Measurements from ENCODE around the gene ELOVL3. TPM values are rescaled to one million over a fixed set of nuclear protein-coding genes. Genes with fewer than 3 reads are reported as not detected.

ELOVL3 gene
- total and polyA plus RNA-seq, 2 of the 13 experiments (the other 11 are each of a cell fraction or from before 2014, with no cell fraction given): 0.58 to 0.69 TPM

GRCh38 chr10:102245082-102245931, 19.2 kb downstream of the ELOVL3 start, which contains the start of gene GBF1 (continued):
- TF ChIP-seq ZNF574 (CRISPR knock-in tag; IDR thresholded peaks at IDR 0.05): peak; percentile 78
- no peak for TF ChIP-seq ZBTB39 (CRISPR knock-in tag; IDR thresholded peaks at IDR 0.05)
- no peak for TF ChIP-seq ZNF367 (CRISPR knock-in tag; IDR thresholded peaks at IDR 0.05; ENCODE audit: borderline replicate concordance)
- peak; percentile 85 for TF ChIP-seq CEBPZ (IDR thresholded peaks at IDR 0.05; ENCODE audit: low read length)
- peak; percentile 73 for TF ChIP-seq MXD3 (CRISPR knock-in tag; IDR thresholded peaks at IDR 0.05)
- TF ChIP-seq MZF1 (CRISPR knock-in tag; IDR thresholded peaks at IDR 0.05; ENCODE audit: borderline replicate concordance): no peak
- TF ChIP-seq SOX6 (IDR thresholded peaks at IDR 0.05): no peak
- peak; percentile 42; the same call in 1 of the 2 replicates for TF ChIP-seq SOX6 (CRISPR knock-in tag; IDR thresholded peaks at IDR 0.05)
- TF ChIP-seq SOX5 (CRISPR knock-in tag; IDR thresholded peaks at IDR 0.05; ENCODE audit: borderline replicate concordance): no peak; the same call in none of the 2 replicates
- no peak for TF ChIP-seq ZNF644 (CRISPR knock-in tag; IDR thresholded peaks at IDR 0.05; ENCODE audit: low read depth)
- TF ChIP-seq DNMT3B (CRISPR knock-in tag; conservative IDR thresholded peaks at IDR 0.05): no peak
- TF ChIP-seq ZSCAN31 (CRISPR knock-in tag; IDR thresholded peaks at IDR 0.05; ENCODE audit: low read depth): no peak
- no peak for TF ChIP-seq ZSCAN30 (CRISPR knock-in tag; IDR thresholded peaks at IDR 0.05)
- no peak for TF ChIP-seq TSC22D2 (CRISPR knock-in tag; IDR thresholded peaks at IDR 0.05; ENCODE audit: borderline replicate concordance)
- peak; percentile 45; the same call in 1 of the 2 replicates for TF ChIP-seq MEF2D (CRISPR knock-in tag; IDR thresholded peaks at IDR 0.05)
- no peak for TF ChIP-seq STAG1 (CRISPR knock-in tag; IDR thresholded peaks at IDR 0.05)
- no peak for TF ChIP-seq PRPF4 (IDR thresholded peaks at IDR 0.05; ENCODE audit: low read depth, low read length, poor library complexity, severe bottlenecking)
- TF ChIP-seq ZNF558 (CRISPR knock-in tag; IDR thresholded peaks at IDR 0.05; ENCODE audit: borderline replicate concordance): peak; percentile 87; the same call in 1 of the 2 replicates
- TF ChIP-seq NFE2L2 (IDR thresholded peaks at IDR 0.05; ENCODE audit: low read length): no peak

Measured in HepG2 (cell line).